Esophagus muscularis mucosa (tissue), 3 donors: ENCODE measurements around the gene STRIT1.

Experiments
- EP300 ChIP-seq: sonication (generic); formaldehyde crosslinking; IDR thresholded peaks from one replicate; pipeline ENCODE4 v1.6.1; 2017; ENCODE audit warnings: antibody characterized with exemption
- TF ChIP-seq, protein P1 (sequence below), 3 experiments: fragments of 200-600 bp in 2 of 3; fragments of 450-650 bp in 1 of 3; sonication (generic) in 2 of 3; IDR thresholded peaks; one replicate each; pipeline ENCODE4 v1.5.1; 2017 to 2019; ENCODE audit warnings: antibody characterized with exemption in 3 of 3, mild to moderate bottlenecking in 2 of 3, moderate library complexity in 1 of 3

GRCh38 chr3:155326901-155327300 is 33.4 kb upstream of the STRIT1 start:
- TF ChIP-seq, protein P1, sequence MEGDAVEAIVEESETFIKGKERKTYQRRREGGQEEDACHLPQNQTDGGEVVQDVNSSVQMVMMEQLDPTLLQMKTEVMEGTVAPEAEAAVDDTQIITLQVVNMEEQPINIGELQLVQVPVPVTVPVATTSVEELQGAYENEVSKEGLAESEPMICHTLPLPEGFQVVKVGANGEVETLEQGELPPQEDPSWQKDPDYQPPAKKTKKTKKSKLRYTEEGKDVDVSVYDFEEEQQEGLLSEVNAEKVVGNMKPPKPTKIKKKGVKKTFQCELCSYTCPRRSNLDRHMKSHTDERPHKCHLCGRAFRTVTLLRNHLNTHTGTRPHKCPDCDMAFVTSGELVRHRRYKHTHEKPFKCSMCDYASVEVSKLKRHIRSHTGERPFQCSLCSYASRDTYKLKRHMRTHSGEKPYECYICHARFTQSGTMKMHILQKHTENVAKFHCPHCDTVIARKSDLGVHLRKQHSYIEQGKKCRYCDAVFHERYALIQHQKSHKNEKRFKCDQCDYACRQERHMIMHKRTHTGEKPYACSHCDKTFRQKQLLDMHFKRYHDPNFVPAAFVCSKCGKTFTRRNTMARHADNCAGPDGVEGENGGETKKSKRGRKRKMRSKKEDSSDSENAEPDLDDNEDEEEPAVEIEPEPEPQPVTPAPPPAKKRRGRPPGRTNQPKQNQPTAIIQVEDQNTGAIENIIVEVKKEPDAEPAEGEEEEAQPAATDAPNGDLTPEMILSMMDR (IDR thresholded peaks at IDR 0.05), result no peak
- no peak for TF ChIP-seq EP300
